ENCODE measurements around the gene PHGDH.

PHGDH gene

GRCh38 chr1:119711804-119712341 lies at the start of gene PHGDH:
Gene PHGDH, plus strand, starts transcription at chr1:119711934. Its CDS starts 89 bp downstream, at chr1:119712023.
- TF ChIP-seq CTCF (IDR thresholded peaks at IDR 0.05): no peak

GRCh38 chr1:119662034-119662437 lies 49.7 kb upstream of the PHGDH start:
- TF ChIP-seq CTCF (IDR thresholded peaks at IDR 0.05): no peak

DNA sequence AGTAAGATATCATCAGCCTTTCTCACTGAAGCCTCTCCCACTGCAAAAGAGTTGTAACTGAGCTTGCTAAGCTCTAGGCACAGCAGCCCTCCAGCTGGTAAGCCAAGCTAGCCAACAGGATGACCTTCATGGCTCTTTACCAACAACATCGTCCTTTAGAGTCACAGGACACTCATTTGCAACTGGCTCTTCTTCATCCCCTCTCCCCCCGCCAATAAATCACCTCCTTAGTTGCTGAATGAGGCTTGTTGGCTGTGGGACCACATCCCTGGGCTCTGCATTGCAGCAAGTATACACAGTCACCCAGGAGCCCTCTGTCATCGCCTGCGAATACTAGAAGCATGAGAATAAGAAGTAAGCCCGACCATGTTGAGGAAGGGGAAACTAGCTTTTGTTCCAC lies 47.7 kb upstream of the PHGDH start:
- TF ChIP-seq CTCF (IDR thresholded peaks at IDR 0.05): no peak

DNA sequence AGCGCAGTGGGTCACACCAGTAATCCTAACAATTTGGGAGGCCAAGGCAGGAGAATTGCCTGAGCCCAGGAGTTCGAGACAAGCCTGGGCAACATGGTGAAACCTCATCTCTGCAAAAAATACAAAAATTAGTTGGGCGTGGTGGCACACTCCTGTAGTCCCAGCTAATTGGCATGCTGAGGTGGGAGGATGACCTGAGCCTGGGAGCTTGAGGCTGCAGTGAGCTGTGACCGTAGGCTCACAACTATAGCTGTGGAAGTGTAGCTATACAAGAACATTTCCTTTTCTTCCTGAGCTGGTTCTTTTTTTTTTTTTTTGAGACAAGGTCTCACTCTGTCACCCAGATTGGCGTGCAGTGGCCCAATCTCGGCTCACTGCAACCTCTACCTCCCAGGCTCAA lies 44.6 kb upstream of the PHGDH start:
- no peak for TF ChIP-seq CTCF (IDR thresholded peaks at IDR 0.05)

GRCh38 chr1:119670898-119671297 lies 40.8 kb upstream of the PHGDH start:
- TF ChIP-seq CTCF (IDR thresholded peaks at IDR 0.05): no peak

- no peak for TF ChIP-seq CTCF (IDR thresholded peaks at IDR 0.05)
These were observed 38.4 kb upstream of the PHGDH start for GRCh38 chr1:119673171-119673940.

GRCh38 chr1:119674111-119674526 lies 37.6 kb upstream of the PHGDH start:
- no peak for TF ChIP-seq CTCF (IDR thresholded peaks at IDR 0.05)
